ENCODE results near the gene CCDC149. TPM values are rescaled to one million over a fixed set of nuclear protein-coding genes. Genes with fewer than 3 reads are reported as not detected.

The CCDC149 gene
- total RNA-seq, 1 experiment from 2014 or later, result 5.3 TPM

- no peak overlapping the region for H3K4me2 ChIP-seq (ENCODE audit: low read length)
- H3K79me2 ChIP-seq (ENCODE audit: insufficient read depth, low read length), result no peaks in the 10 kb centered on the region
- H3K36me3 ChIP-seq (ENCODE audit: control insufficient read depth in 1 of 2, insufficient read depth in 2 of 2, low read length in 2 of 2), result no peaks in the 10 kb centered on the region
- no peak overlapping the region for H3K27ac ChIP-seq (ENCODE audit: low read depth, low read length)
- no peak for DNase-seq (ENCODE audit: low read depth, low spot score)
- RAD21 ChIA-PET (ENCODE audit: low non-redundant PET in 1 of 2, low total read pairs in 2 of 2, uncharacterized antibody in 2 of 2, unreplicated experiment in 2 of 2), result no interaction called here
- intact Hi-C loops (cut with micrococcal nuclease), result no loop called here
- no TSS peak for BruUV-seq (replicated peaks)
- H3K27me3 ChIP-seq (ENCODE audit: insufficient read depth, low read length), result no peaks in the 10 kb centered on the region
- CTCF ChIA-PET, result no interaction called here
- H4K20me1 ChIP-seq (ENCODE audit: insufficient read depth), result no peaks in the 10 kb centered on the region
- H3K9me3 ChIP-seq (ENCODE audit: control insufficient read depth in 1 of 2, insufficient read depth in 1 of 2, low read depth in 1 of 2, low read length in 2 of 2), result no peaks in the 10 kb centered on the region
- no peaks in the 10 kb centered on the region for H3K9me2 ChIP-seq (ENCODE audit: insufficient read depth)
- no peak overlapping the region for H3K9ac ChIP-seq (ENCODE audit: low read length)
- peak; percentile 83 for ATAC-seq
- TF ChIP-seq TCF7L2 (IDR thresholded peaks at IDR 0.05; ENCODE audit: borderline replicate concordance, extremely low read depth, insufficient read depth, insufficient read length) (no peak), CEBPB (IDR thresholded peaks at IDR 0.05; ENCODE audit: low read depth) (no peak), REST (IDR thresholded peaks at IDR 0.05; ENCODE audit: low read depth) (no peak), CTCF (IDR thresholded peaks at IDR 0.05 in 2 of 3, conservative IDR thresholded peaks at IDR 0.05 in 1 of 3; ENCODE audit: borderline replicate concordance in 1 of 3, insufficient read depth in 1 of 3, low read depth in 2 of 3, low read length in 2 of 3) (peak in 2 of 3 experiments; percentile 29 to 30; a peak in 3 of 6 replicates), SIN3A (IDR thresholded peaks at IDR 0.05; ENCODE audit: low read depth) (no peak), RAD21 (IDR thresholded peaks at IDR 0.05; ENCODE audit: low read depth) (0 out of 2 replicates have a peak, but pooled peaks have one; percentile 2)
- H3K4me1 ChIP-seq (ENCODE audit: control insufficient read depth in 1 of 2, insufficient read depth in 2 of 2, low read length in 2 of 2), result no peaks in the 10 kb centered on the region
- H3K4me3 ChIP-seq (replicated peaks in 1 of 2; ENCODE audit: low read depth in 1 of 2, low read length in 2 of 2), result no peak overlapping the region
- H2AFZ ChIP-seq (ENCODE audit: low read depth, low read length, poor library complexity, severe bottlenecking), result no peak overlapping the region
- POLR2A ChIA-PET, result no interaction called here
Observed at GRCh38 chr4:24809376-24809775, 103.5 kb downstream of the CCDC149 start.
